ENCODE measurements around the gene PAK4.

DNA sequence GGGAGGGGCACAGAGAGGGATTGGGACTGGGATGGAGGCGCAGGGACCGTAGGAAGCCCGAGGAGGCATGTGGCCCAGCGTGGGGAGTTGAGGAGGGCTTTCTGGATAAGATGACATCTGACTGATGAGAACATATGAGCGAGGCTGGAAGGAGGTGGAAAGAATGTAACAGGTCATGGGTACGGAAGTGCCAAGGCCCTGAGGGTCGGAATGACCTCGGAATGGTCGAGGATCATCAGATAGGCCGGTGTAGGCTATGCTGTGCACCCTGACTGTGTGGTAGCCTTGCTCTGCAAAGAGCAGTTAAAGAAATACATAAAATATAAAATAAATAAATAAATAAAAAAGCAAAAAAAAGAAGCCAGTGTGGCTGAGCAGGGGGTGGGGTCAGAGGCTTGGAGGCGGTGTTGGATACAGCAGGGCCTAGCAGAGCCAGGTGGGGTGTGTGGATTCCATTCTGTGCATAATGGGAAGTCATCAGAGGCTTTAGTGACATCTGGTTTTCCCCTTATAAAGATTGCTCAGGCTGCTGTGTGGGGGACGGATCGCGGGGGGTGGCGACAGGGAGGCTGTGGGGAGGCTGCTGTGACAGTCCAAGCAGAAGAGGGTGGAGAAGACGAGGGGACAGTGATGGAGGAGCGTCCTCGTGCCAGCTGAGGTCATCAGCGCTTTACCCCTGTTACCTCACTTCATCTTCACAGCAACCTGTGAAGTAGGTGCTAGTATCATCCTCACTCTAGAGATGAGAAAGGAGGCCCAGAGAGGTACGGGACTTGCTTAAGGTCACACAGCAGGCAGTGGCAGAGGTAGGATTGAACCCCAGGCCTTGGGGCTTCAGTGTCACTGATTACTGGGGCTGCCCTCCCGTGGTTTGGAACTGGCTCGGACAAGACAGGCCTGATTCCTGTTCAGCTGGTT, 5.0 kb downstream of the PAK4 start:
- TF ChIP-seq POLR2A (IDR thresholded peaks at IDR 0.05; ENCODE audit: low read length) = no peak
- no peak for TF ChIP-seq GATA1 (IDR thresholded peaks at IDR 0.05; ENCODE audit: low read depth, low read length)
